Lower leg skin (tissue), 4 donors: Measurements from ENCODE around the gene EPHA6. TPM values are rescaled to one million over a fixed set of nuclear protein-coding genes. Genes with fewer than 3 reads are reported as not detected.
"Not testable (repeated sequence)": the region's sequence is repeated elsewhere in the genome, so short reads cannot be mapped to it uniquely, and the experiment has no call there.

Experiments
- DNase-seq, 2 donors: peaks; one replicate each; pipeline ENCODE4 v3.0.0-alpha.2; 2019; ENCODE audit warnings: low spot score in 2 of 2
- H3K4me3 ChIP-seq: fragments of 200-600 bp; sonication (generic); 2 replicates; pipeline ENCODE4 v1.5.1; 2017; ENCODE audit warnings: mild to moderate bottlenecking, low read depth; ENCODE audit not compliant: poor library complexity, severe bottlenecking
- CTCF ChIP-seq, 3 donors: fragments of 450-650 bp; IDR thresholded peaks; one replicate each; pipeline ENCODE4 v1.5.1; 2016; ENCODE audit warnings: antibody characterized with exemption in 3 of 3, mild to moderate bottlenecking in 3 of 3, moderate library complexity in 2 of 3
- POLR2A ChIP-seq, 2 donors: fragments of 450-650 bp; IDR thresholded peaks; one replicate each; pipeline ENCODE4 v1.6.1; 2016 to 2017; ENCODE audit warnings: antibody characterized with exemption in 2 of 2, mild to moderate bottlenecking in 1 of 2, moderate library complexity in 1 of 2
- WGBS, 2 donors: methylation state at CpG; one replicate each; pipeline ENCODE4 v1.1.5; 2018; 5-methylcytosine and 5-hydroxymethylcytosine counted together
- intact Hi-C: fragments of 100-400 bp; cut with DNase I; formaldehyde crosslinking; loops from one replicate; pipeline ENCODE4 v1.15.0; 2023; ENCODE audit warnings: low total_unique reads
- total RNA-seq, 4 donors: library from RNA; depleted of rRNA; stranded (reverse); fragments of >200 nt; gene quantifications; one replicate each; pipeline ENCODE4 v1.1.0, GENCODE V29; 2016

Gene EPHA6
- total RNA-seq, 4 donors from 2014 or later, result 0.23 TPM; not detected in 3

GRCh38 chr3:97510795-97511194 lies 696.4 kb downstream of the EPHA6 start:
- DNase-seq, result no peak
- no peak overlapping the region for H3K4me3 ChIP-seq
- 75 to 80% methylated on average over 4 of the region's 4 CpGs for WGBS, 2 donors
- no peak for TF ChIP-seq POLR2A (IDR thresholded peaks at IDR 0.05)
- intact Hi-C loops, result no loop called here

GRCh38 chr3:97515076-97515475 lies 700.7 kb downstream of the EPHA6 start:
- TF ChIP-seq POLR2A (IDR thresholded peaks at IDR 0.05) (no peak), CTCF (IDR thresholded peaks at IDR 0.05) (no peak)
- whole genome bisulfite sequencing, 2 donors, result 79 to 82% methylated on average over 2 of the region's 2 CpGs
- intact Hi-C loops, result no loop called here
- H3K4me3 ChIP-seq, result no peak overlapping the region
- DNase-seq, result no peak

- intact Hi-C loops, result no loop called here
- DNase-seq, result no peak
- no peak overlapping the region for H3K4me3 ChIP-seq
- 78 to 90% methylated on average over 2 of the region's 2 CpGs for WGBS, 2 donors
- no peak for TF ChIP-seq POLR2A (IDR thresholded peaks at IDR 0.05)
- no peak for TF ChIP-seq CTCF (IDR thresholded peaks at IDR 0.05)
Measured at GRCh38 chr3:97530691-97531090, 716.3 kb downstream of the EPHA6 start.

GRCh38 chr3:97547573-97547972 lies 733.2 kb downstream of the EPHA6 start:
- DNase-seq, intact Hi-C loops, H3K4me3 ChIP-seq: not testable (repeated sequence)
- WGBS, 2 donors, result 85 to 90% methylated on average over 6 of the region's 6 CpGs

GRCh38 chr3:97550408-97550807 lies 736.0 kb downstream of the EPHA6 start:
- intact Hi-C loops, result no loop called here

GRCh38 chr3:97552186-97552585 lies 737.8 kb downstream of the EPHA6 start:
- TF ChIP-seq CTCF (IDR thresholded peaks at IDR 0.05), result no peak
- no peak for TF ChIP-seq POLR2A (IDR thresholded peaks at IDR 0.05)
- no peak for DNase-seq
- intact Hi-C loops, result no loop called here
- no peak overlapping the region for H3K4me3 ChIP-seq

More at GRCh38 chr3:97550408-97550807, 736.0 kb downstream of the EPHA6 start:
- TF ChIP-seq CTCF (IDR thresholded peaks at IDR 0.05) (no peak), POLR2A (IDR thresholded peaks at IDR 0.05) (no peak)
- WGBS, 2 donors, result 72 to 80% methylated on average over 2 of the region's 2 CpGs
- DNase-seq, result no peak
- H3K4me3 ChIP-seq, result no peak overlapping the region

GRCh38 chr3:97575742-97576141 lies 761.3 kb downstream of the EPHA6 start:
- TF ChIP-seq CTCF (IDR thresholded peaks at IDR 0.05) (no peak), POLR2A (IDR thresholded peaks at IDR 0.05) (no peak)
- WGBS, 2 donors, result 73 to 79% methylated on average over 3 of the region's 3 CpGs
- intact Hi-C loops, result no loop called here
- H3K4me3 ChIP-seq, result no peak overlapping the region
- DNase-seq, result no peak
